Head of caudate nucleus (tissue), 42 donors: ENCODE measurements around the gene YPEL3.

Source experiments
- DNase-seq, 42 donors: peaks; one replicate each; pipeline versions ENCODE4 v3.0.0 to v3.0.0-alpha.2; 2020 to 2021; ENCODE audit warnings: mixed read lengths in 7 of 42
- intact Hi-C: fragments of 100-400 bp; cut with DNase I; formaldehyde crosslinking; loops from one replicate; pipeline ENCODE4 v1.15.0; 2022

The YPEL3 gene

GRCh38 chr16:30063278-30063892, 32.6 kb downstream of the YPEL3 start:
- intact Hi-C loops: no loop called here
- peak in 4 of 42 donors; percentile 12 to 41 (median 29) for DNase-seq

- intact Hi-C loops: no loop called here
- DNase-seq: no peak
Observed at GRCh38 chr16:30060836-30061554, 35.0 kb downstream of the YPEL3 start.

- intact Hi-C loops: no loop called here
- no peak for DNase-seq
Observed at GRCh38 chr16:30060346-30060745, 35.7 kb downstream of the YPEL3 start.

- intact Hi-C loops: loop anchor here (10.0 kb wide), 1 partner anchor 60 kb away; the partner anchor contains the start of genes HIRIP3 and INO80E
- peak in 9 of 42 donors; percentile 25 to 53 (median 37) for DNase-seq
Observed at GRCh38 chr16:30054959-30055553, 41.0 kb downstream of the YPEL3 start.

GRCh38 chr16:30054451-30054850, 41.6 kb downstream of the YPEL3 start:
- no peak for DNase-seq
- intact Hi-C loops: loop anchor here (10.0 kb wide), 1 partner anchor 60 kb away; the partner anchor contains the start of genes HIRIP3 and INO80E

GRCh38 chr16:30053376-30054015, 42.5 kb downstream of the YPEL3 start:
- intact Hi-C loops: loop anchor here (10.0 kb wide), 1 partner anchor 59 kb away; the partner anchor contains the start of genes HIRIP3 and INO80E
- peak in 3 of 42 donors; percentile 18 to 21 (median 20) for DNase-seq

- DNase-seq: peak; percentile 79 to 98 (median 93)
- intact Hi-C loops: loop anchor here (10.0 kb wide), 1 partner anchor 58 kb away; the partner anchor contains the start of genes HIRIP3 and INO80E
Observed at GRCh38 chr16:30052671-30053372, 43.2 kb downstream of the YPEL3 start.

- intact Hi-C loops: loop anchor here (10.0 kb wide), 1 partner anchor 57 kb away; the partner anchor contains the start of genes HIRIP3 and INO80E
- DNase-seq: no peak
Observed at GRCh38 chr16:30051518-30051917, 44.5 kb downstream of the YPEL3 start.

GRCh38 chr16:30049871-30050270, 46.1 kb downstream of the YPEL3 start:
- DNase-seq: peak in 35 of 42 donors; percentile 27 to 86 (median 65)

GRCh38 chr16:30046588-30046987, 49.4 kb downstream of the YPEL3 start:
- DNase-seq: no peak
- intact Hi-C loops: no loop called here

More at GRCh38 chr16:30049871-30050270, 46.1 kb downstream of the YPEL3 start:
- intact Hi-C loops: loop anchor here (10.0 kb wide), 1 partner anchor 55 kb away; the partner anchor contains the start of genes HIRIP3 and INO80E

- no peak for DNase-seq
- intact Hi-C loops: no loop called here
Observed at GRCh38 chr16:30046178-30046577, 49.8 kb downstream of the YPEL3 start.
